DMS153 treated with DMSO at 0.1 percent for 48 hours (cell line): ENCODE results near the gene PCID2.

Experiments
- DNase-seq: peaks from one replicate; lab custom pipeline; 2025; ENCODE audit not compliant: unreplicated experiment; lab: John Stamatoyannopoulos, UW

The PCID2 gene

DNA sequence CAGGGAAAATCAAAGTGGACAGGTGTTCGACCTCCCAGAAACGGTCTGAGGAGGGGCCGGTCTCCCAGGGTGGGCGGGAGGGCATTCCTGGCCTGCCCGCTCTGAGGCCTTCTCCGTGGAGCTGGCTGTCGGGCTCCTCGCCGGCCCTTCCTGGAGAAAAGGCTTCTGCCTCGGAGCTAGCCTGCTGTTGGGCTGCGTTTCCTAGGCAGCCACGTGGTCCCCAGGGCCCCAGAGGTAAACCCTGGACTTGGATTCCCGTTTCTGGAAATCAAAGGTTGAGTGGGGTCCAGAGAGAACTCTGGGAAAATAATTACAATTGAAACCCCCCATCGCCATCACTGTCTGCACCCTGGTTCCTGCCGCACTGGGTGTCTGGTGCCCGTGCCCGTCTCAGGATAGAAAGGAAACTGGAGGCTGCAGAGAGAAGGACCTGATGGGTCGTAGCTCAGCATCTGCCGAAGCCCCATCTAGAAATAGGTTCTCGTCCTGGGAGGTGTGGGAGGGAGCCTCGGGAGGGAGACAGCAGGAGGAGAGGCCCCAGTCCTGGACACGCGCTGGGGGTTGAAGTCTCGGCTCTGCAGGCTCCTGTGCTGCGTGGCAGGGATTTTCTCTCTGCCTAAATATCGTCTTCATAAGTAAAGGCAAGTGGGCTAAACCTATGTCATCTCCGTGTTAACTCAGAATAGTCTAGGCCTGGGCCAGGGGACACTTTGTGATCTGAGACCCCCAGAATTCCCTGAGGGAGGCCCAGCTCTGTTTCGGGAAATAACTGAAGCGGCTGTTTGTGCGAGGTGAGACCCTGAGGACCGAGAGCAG lies 57.7 kb downstream of the PCID2 start:
- no peak for DNase-seq

DNA sequence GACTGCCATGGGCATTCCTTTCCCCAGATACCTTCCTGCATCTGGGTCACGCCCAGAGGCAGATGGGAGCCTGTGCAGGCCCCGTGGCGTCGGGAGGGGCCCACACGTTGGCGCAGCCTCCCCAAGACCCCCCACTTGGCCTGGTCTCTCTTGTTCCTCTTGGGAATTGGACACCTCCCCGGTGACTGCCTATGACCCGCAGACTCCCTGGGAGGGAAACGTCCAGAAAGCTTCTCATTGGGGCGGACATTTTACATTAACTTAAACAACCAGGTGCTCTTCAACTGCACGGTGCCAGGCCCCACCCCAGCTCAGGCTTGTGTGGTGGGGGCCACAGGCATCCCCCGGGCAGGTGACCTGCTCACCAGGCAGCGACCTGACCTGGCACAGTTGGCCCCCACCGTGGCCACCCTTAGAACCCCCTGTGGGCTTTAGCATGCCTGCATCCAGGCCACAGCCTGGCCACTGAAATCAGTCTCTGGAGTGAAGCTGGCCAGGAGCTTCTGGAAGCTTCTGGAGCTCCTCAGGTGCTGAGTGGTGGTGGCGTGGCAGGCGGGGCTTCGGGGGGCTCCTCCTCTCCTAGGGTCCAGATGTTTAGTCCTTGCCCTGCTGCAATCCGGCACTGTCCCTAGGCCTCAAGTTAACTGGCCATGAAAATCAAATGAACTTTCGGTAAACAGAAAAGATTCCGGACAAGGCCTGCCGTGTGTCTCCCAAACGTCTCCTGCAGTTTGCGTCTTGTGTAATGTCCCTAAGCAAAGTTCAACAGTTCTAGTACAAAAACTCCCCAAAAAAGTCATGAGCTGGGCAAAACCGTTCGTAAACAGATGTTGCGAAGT lies 58.5 kb downstream of the PCID2 start:
- no peak for DNase-seq

DNA sequence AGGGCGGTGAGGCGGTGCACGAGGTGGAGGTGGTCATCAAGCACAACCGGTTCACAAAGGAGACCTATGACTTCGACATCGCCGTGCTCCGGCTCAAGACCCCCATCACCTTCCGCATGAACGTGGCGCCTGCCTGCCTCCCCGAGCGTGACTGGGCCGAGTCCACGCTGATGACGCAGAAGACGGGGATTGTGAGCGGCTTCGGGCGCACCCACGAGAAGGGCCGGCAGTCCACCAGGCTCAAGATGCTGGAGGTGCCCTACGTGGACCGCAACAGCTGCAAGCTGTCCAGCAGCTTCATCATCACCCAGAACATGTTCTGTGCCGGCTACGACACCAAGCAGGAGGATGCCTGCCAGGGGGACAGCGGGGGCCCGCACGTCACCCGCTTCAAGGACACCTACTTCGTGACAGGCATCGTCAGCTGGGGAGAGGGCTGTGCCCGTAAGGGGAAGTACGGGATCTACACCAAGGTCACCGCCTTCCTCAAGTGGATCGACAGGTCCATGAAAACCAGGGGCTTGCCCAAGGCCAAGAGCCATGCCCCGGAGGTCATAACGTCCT lies 59.4 kb downstream of the PCID2 start:
- no peak for DNase-seq

DNA sequence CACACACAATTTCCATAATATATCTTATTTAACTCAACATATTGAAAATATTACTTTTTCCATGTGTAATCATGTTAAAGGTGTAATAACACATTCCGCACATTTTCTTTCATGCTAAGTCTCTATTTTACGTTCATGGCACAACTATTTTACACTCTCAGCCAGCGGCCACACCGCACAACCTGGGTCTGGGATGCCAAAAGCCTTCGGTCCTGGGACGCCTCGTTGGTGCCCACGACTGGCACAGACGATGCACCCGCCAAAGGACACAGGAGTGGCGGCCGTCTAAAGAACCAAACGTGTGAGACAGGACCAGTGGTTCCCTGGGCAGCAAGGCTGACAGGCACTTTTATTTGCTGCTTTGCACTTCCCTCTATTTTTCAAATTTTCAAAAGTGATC lies 60.1 kb downstream of the PCID2 start:
- DNase-seq, result no peak

DNA sequence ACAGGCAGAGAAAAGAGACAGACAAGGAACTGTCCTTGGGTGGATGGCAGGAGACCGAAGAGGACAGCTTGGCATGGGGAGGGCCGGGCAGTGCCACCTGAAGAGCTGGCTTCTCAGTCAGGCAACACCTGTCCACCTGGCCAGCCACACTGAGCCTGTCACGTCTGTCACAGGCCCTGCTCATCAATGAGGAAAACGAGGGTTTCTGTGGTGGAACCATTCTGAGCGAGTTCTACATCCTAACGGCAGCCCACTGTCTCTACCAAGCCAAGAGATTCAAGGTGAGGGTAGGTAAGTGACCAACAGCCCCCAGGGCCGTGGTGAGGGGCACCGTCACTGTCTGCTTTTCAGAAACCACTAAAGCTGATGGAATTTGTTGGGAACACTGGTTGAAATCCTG lies 61.3 kb downstream of the PCID2 start:
- DNase-seq, result no peak

DNA sequence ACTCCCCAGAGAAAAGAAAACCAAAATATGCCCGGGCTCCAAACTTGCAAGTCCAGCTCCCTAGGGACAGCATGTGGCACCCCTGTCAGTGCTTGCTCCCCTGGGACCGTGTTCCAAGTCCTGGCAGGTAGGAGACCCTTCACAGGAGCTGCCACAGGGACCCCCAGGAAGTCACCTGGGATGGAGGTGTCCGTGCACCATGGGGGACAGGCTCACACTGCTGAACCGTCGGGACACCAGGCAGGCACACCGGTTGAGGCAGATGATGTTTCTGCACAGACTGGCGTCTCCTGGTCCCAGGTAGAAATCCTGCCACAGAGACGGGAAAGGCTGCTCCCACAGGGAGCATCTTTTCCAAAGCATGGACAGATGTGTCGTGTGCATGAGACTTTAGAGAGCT lies 61.7 kb downstream of the PCID2 start:
- DNase-seq, result no peak

DNA sequence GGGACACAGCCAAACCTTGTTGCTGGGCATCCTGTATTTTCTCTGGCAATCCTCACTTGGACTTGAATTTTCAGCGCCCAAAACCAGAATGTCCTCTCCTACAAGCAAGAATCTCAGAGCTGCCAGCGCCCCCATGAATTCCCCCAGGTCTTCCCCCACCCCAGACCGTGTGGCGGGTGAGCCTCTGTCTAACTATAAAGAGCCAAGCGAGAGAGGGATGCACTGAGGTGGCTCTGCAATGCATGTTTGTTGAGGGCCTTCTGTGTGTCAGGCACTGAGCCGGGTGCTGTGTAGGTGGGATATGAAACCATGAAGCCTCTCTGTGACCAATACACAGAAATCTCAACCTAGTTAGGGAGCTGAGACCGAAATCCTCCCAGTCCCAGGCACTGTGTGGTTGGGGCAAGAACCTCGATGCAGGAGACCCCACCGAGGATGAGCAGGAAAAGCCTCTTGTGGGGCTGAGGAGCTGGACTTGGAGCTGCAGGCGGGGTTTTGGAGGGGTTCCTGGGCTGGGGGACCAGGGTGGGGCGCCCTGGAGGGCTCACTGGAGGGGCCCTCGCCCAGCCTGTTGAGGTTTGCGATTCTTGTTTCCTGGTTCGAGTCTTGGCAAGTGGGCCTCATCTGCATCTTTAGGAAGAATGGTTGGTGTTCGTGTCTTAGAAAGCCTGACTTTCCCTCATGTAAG lies 62.4 kb downstream of the PCID2 start:
- DNase-seq, result no peak

DNA sequence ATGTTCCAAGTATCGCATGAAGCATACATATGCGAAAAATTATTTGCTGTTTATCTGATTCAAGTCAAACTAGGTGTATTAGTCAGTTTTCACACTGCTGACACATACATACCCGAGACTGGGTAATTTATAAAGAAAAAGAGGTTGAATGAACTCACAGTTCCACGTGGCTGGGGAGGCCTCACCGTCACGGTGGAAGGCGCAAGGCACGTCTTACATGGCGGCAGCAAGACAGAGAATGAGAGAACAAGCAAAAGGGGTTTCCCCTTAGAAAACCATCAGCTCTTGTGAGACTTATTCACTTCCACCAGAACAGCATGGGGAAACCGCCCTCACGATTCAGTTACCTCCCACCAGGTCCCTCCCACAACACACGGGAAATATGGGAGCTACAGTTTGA lies 63.0 kb downstream of the PCID2 start:
- no peak for DNase-seq

DNA sequence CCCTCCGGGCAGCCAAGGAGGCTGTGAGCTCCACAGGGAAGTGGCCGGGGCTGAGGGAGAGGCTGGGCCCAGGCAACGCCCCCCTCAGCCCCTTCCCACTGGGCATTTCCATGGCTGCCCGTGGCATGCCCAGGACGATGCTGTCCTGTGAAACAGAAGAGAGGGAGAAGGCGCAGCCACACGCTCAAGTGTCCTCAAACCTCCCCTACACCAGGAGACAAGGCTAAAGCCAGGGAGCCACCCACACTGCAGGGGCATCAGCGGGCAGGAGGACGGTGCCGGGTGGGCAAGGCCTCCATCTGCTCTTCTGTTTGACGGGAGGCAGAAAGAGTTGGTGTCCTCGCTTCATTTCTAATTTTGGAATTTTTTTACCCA lies 64.2 kb downstream of the PCID2 start:
- DNase-seq, result no peak

DNA sequence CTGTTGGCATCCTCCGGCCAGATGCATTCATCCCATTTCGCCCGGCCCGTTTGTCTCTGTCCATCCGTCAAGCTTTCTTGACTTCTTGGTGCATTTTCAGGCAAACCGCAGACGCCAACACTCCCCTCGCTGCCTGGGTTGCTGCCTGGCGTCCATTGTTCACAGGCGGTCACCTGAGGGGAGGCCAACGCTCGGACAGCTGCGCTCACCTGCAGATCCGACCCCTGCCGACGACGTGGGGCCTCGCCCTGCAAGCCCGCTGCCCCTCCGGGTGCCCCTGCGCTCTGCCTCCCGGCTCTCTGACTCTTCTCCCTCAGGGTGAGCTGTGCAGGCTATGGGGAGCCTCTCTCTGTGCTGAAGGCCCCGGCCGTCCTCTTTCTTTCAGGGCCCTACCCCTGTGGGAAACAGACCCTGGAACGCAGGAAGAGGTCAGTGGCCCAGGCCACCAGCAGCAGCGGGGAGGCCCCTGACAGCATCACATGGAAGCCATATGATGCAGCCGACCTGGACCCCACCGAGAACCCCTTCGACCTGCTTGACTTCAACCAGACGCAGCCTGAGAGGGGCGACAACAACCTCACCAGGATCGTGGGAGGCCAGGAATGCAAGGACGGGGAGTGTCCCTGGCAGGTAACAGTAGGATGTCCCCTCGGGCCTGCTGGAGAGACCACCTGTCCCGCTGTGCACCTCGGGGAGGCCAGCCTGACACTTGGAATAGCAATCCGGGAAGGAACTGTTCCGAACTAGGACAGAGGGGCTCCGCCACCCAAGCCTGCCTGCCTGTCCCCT lies 64.8 kb downstream of the PCID2 start:
- no peak for DNase-seq

DNA sequence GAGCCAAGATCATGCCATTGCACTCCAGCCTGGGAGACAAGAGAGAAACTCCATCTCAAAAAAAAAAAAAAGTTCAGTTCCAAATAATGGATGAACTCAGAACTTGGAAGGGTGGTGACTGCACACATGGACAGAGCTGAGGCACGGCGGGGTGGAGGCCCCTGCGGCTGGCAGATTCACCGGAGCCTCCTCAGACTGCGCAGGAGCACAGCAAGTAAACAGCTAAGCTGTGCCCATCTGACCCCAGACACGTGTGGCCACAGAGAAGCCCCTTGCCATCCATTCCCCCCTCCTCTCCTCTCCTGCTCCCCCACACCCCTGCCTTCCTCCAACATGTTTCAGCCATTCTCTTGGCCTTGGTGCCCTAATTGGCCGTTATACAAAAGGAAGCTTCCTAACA lies 65.6 kb downstream of the PCID2 start:
- DNase-seq, result no peak

DNA sequence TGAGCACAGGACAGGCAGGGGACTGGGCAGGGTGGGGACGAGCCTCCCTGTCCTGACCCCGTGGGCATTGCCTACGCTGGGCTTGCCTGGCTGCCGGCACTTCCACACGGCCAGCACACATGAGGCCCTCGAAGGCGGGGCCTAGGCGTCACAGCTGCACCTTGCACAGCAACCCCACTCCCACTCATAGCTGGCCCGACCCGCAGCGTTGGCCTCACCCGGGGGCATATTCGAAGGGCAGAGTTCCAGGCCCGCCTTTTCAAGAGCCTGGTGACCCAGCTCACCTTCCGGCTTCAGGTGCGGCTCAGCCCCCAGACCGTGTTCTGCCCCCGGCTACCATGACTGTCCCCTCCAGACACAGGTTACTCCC lies 66.9 kb downstream of the PCID2 start:
- DNase-seq, result no peak

DNA sequence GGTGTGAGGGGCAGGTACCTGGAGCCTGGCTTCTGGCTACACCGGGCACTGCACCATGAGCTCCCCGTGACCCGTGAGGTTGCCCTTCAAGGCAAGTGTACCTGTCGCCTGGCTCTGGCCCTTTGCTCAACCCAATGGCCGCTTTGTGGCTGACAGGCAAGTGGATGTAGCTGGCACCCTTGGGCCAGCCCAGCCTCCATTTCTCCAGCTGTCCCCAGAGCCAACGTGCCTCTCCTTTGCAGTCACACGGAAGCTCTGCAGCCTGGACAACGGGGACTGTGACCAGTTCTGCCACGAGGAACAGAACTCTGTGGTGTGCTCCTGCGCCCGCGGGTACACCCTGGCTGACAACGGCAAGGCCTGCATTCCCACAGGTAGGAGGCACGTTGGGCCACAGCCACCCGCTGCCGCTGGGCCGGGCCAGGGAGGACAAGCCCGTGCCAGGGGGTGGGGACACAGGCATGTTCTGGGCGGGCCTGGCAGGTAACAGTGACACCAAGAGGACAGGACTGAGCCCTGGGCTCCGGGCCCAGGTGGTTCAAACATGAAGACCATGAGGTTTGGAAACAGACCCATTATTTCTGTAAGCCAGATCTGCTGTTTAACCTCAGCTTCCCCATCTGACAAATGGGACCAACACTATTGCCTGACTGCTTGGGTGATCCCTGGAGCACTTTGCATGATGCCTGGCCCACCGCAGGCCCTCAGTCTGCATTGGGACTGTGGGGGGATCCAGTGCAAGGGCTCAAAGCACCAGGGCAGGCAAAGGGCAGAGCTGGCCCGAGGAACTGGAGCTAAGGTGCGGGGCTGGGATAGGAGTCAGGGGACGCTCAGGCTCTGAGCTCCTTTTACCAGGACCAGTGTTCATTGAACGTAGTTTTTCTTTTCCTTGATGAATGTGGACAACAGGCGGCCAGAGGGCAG lies 67.5 kb downstream of the PCID2 start:
- DNase-seq, result no peak

DNA sequence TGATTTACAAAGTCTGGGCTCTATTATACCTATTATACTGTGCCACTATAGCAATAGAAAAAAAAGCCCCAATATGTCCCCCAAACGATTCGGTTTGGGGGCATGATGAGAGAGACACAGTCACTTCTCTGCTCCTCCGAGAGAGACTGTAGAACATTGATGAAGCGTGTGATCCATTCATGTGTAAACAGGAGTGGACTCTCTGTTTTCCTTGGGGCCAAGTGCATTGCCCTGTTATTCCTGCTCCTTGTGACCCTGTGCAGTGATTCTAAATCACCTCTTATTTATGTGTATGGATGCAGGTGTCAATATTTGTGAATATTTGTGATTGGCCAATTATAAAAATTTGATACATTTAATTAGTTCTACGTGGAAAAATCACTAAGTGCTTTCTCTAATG lies 68.9 kb downstream of the PCID2 start:
- no peak for DNase-seq

DNA sequence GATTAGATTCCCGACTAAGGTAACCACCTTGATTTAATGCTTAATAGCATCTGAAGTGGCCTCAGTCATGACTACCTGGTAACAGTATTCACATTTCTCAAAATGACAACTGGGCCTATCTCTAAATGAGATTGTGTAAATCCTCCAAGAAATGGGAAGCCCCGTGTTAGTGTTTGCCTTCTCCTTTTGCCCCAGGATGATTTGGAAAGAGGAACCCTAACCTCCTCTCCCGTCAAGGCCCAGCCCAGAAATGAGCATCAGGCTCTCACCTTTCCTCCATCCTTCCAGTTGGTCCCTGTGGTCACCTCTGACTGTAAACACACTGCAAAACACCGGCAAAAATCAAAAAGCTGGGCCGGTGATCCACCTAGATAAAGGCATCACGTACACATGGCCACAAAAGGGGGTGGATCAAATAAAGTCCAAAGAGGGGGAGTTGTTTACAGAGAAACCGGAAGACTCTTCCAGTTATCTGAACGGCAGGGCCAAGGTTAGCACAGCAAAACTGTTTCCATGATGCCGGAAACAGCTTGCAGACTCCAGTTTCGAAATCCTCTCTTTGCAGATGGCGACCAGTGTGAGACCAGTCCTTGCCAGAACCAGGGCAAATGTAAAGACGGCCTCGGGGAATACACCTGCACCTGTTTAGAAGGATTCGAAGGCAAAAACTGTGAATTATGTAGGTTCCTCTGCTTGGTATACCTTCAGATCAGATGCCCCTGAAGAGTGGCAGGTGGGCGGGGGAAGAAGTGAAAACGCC lies 69.5 kb downstream of the PCID2 start:
- no peak for DNase-seq

DNA sequence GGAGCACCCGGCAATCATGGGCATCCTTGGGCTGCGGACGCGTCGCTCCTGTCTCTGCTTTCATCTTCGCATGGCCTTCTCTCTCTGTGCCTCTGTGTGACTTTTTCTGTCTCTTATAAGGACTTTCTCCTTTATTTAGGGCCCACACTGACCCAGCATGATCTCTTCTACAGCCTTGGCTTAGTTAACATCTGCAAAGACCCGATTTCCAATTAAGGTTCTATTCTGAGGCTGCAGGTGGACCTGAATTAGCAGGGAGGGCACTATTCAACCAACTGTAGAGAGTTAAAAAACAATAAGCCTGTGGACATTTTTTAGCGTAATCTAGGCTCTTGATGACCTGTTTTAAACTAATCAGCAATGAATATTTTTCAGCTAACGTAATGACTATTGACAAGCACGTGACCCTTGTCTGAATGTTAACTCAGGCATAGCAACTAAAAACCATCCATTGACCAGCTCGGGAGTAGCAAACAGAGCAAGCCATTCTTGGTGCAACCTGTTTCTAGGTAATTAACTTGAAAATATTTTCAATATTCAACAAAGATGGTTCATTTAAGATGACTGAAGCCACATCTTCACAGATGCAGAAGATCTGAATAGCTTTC lies 70.7 kb downstream of the PCID2 start:
- DNase-seq, result no peak

DNA sequence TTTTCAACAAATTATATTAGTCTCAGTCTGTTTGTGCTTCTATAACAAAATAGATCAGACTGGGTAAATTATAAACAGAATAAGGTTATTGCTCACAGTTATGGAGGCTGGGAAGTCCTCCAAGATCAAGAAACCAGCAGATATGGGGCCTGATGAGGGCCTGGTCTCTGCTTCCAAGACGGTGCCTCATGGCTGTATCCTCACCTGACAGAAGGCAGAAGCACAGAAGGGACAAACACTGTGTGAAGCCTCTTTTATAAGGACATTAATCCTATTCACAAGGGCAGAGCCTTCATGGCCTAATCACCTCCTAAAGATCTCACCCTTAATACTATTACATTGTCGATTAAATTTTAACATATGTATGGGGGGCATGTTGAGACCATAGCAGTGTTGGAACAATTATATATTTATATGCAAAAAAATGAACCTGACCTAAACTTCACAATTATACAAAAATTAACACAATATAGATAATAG lies 73.1 kb downstream of the PCID2 start:
- DNase-seq, result no peak

DNA sequence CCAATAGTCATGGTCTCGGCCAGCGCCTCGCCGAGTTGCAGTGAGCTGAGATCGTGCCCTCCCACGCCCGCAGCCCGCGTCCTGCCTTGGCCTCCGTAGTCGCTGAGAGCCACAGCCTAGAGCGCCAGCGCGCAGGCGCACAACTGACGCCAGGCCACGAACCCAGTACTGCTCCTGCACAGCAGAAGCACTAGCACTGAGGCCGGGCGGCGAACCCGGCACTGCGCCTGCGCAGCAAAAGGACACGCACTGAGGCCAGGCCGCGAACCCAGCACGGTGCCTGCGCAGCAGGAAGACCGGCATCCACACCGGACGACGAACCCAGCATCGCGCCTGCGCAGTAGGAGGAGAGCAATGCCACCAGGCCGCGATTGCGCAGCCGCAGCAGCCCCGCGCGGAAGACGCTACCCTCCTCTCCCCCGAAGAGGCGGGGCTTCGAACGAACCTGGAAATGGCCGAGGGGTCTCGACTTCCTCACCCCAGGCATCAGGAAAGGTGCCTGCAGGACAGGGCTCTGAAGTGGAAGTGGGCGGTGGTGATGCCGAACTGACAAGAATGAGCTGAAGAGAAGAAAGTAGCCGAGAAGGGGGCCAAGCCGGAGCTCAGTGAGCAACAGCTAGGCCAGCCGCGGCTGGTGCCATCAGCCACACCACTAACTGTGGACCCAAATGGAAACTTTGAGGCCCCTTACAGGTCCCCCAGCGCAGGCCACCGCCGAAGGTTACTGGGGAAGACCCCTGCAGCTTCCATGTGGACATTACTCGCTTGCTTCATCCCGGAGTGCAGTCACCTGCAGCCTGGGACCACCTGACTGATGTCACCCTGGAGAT lies 78.3 kb downstream of the PCID2 start:
- no peak for DNase-seq
